MM.1S (cell line): Measurements from ENCODE around the gene AKAP6.

Experiments used
- DNase-seq: peaks from one replicate; pipeline ENCODE4 v3.0.0-alpha.2; 2015
- H2AFZ ChIP-seq: fragments of 300-600 bp; sonication (generic); 2 replicates; pipeline ENCODE4 v1.6.0; 2016; ENCODE audit warnings: antibody characterized with exemption, low read length
- H3F3A ChIP-seq: fragments of 300-600 bp; sonication (generic); 2 replicates; pipeline ENCODE4 v1.6.1; 2016; ENCODE audit warnings: mild to moderate bottlenecking, antibody characterized with exemption, low read length, moderate library complexity, mixed read lengths; ENCODE audit not compliant: insufficient read depth
- H3K27ac ChIP-seq: fragments of 300-600 bp; sonication (generic); 2 replicates; pipeline ENCODE4 v1.5.1; 2016; ENCODE audit warnings: mild to moderate bottlenecking, low read length
- H3K27me3 ChIP-seq: fragments of 300-600 bp; sonication (generic); replicated peaks from 2 replicates; pipeline ENCODE4 v1.6.0; 2016; ENCODE audit warnings: low read length; ENCODE audit not compliant: insufficient read depth
- H3K36me3 ChIP-seq: fragments of 300-600 bp; sonication (generic); replicated peaks from 2 replicates; pipeline ENCODE4 v1.6.1; 2016; ENCODE audit warnings: mild to moderate bottlenecking, low read length, mixed read lengths; ENCODE audit not compliant: insufficient read depth
- H3K4me1 ChIP-seq: fragments of 300-600 bp; sonication (generic); 2 replicates; pipeline ENCODE4 v1.6.1; 2016; ENCODE audit warnings: low read length, mixed read lengths
- H3K4me2 ChIP-seq: fragments of 300-600 bp; sonication (generic); 2 replicates; pipeline ENCODE4 v1.6.0; 2016; ENCODE audit warnings: low read depth, low read length
- H3K4me3 ChIP-seq: fragments of 300-600 bp; sonication (generic); 2 replicates; pipeline ENCODE4 v1.5.1; 2016; ENCODE audit warnings: low read length, mixed read lengths
- H3K79me2 ChIP-seq: fragments of 300-600 bp; sonication (generic); 2 replicates; pipeline ENCODE4 v1.6.1; 2016; ENCODE audit warnings: mixed run types, low read length, mixed read lengths
- H3K9ac ChIP-seq: fragments of 300-600 bp; sonication (generic); 2 replicates; pipeline ENCODE4 v1.6.1; 2016; ENCODE audit warnings: low read length, mixed read lengths
- H3K9me2 ChIP-seq: fragments of 300-600 bp; sonication (generic); replicated peaks from 2 replicates; pipeline ENCODE4 v1.6.1; 2016; ENCODE audit warnings: mild to moderate bottlenecking, low read length, mixed read lengths; ENCODE audit not compliant: insufficient read depth
- H3K9me3 ChIP-seq: fragments of 300-600 bp; sonication (generic); replicated peaks from 2 replicates; pipeline ENCODE4 v1.6.1; 2016; ENCODE audit warnings: mild to moderate bottlenecking, low read length, mixed read lengths; ENCODE audit not compliant: insufficient read depth
- H4K20me1 ChIP-seq: fragments of 300-600 bp; sonication (generic); 2 replicates; pipeline ENCODE4 v1.6.1; 2016; ENCODE audit warnings: mild to moderate bottlenecking, low read length, moderate library complexity, mixed read lengths; ENCODE audit not compliant: insufficient read depth
- EZH2 ChIP-seq: fragments of 300-600 bp; sonication (generic); optimal IDR thresholded peaks from 2 replicates; pipeline ENCODE3; 2017; ENCODE audit warnings: low read depth, mild to moderate bottlenecking, antibody characterized with exemption, low read length, mixed read lengths
- EZH2phosphoT487 ChIP-seq: fragments of 300-600 bp; sonication (generic); IDR thresholded peaks from 2 replicates; pipeline ENCODE4 v1.6.1; 2018; ENCODE audit warnings: antibody characterized with exemption, low read length
- TF ChIP-seq, protein P1 (sequence below): fragments of 300-600 bp; sonication (generic); IDR thresholded peaks from 2 replicates; pipeline ENCODE4 v1.5.1; 2016; ENCODE audit warnings: antibody characterized with exemption, low read length, mixed read lengths

The AKAP6 gene

DNA sequence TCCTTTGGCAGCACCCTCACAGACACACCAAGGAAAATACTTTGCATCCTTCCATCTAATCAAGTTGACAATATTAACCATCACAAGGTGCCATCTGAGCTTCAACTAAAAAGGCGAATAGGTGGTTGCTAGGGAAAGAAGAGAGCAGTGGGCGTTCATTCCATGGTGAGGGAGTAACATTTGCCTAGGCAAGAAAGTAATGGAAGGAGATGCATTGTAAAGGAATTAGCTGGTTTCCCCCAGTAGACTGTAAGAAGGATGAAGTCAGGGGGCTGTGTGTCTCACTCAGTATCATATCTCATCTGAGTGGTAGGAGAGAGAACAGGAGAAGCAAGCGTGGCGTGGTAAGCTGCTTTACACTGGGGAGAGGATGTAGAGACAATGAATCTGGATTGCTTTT, 34.7 kb downstream of the AKAP6 start:
- Histone ChIP-seq H3K4me1 (peaks cover 18% of the 10 kb centered on the region), H3K27me3 (no peaks in the 10 kb centered on the region), H3K9me2 (no peaks in the 10 kb centered on the region), H3K9me3 (no peaks in the 10 kb centered on the region), H4K20me1 (no peaks in the 10 kb centered on the region), H3K27ac (no peak overlapping the region), H3K4me3 (no peak overlapping the region), H3K79me2 (no peaks in the 10 kb centered on the region), H2AFZ (no peak overlapping the region), H3K4me2 (no peak overlapping the region), H3F3A (no peaks in the 10 kb centered on the region), H3K9ac (no peak overlapping the region), H3K36me3 (no peaks in the 10 kb centered on the region)
- DNase-seq = no peak
- TF ChIP-seq EZH2phosphoT487 (no peak), EZH2 (no peak)
- TF ChIP-seq, protein P1, sequence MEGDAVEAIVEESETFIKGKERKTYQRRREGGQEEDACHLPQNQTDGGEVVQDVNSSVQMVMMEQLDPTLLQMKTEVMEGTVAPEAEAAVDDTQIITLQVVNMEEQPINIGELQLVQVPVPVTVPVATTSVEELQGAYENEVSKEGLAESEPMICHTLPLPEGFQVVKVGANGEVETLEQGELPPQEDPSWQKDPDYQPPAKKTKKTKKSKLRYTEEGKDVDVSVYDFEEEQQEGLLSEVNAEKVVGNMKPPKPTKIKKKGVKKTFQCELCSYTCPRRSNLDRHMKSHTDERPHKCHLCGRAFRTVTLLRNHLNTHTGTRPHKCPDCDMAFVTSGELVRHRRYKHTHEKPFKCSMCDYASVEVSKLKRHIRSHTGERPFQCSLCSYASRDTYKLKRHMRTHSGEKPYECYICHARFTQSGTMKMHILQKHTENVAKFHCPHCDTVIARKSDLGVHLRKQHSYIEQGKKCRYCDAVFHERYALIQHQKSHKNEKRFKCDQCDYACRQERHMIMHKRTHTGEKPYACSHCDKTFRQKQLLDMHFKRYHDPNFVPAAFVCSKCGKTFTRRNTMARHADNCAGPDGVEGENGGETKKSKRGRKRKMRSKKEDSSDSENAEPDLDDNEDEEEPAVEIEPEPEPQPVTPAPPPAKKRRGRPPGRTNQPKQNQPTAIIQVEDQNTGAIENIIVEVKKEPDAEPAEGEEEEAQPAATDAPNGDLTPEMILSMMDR = no peak

DNA sequence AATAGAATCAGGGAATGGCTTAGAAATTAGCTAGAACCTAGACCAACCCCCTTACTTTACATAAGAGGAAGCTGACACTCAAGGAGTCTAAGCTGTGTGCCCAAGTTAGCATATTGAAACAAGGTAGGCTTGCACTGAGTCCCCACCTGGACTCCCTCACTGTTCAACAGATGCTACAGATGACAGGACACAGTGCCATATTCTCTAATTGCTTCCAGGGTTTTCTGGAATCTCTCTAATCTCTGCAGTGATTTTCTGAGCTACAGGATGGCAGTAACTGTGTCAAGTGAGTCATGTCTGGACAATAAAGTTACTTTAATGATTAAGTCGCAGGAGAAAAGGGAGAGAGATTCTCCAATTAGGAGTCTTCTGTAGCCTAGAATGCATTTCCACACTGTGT, 35.8 kb downstream of the AKAP6 start:
- peak; percentile 18 for DNase-seq
- H3K9ac ChIP-seq = no peak overlapping the region
- no peak overlapping the region for H3K4me2 ChIP-seq
- no peaks in the 10 kb centered on the region for H3K36me3 ChIP-seq
- no peak overlapping the region for H3K4me3 ChIP-seq
- peaks cover 19% of the 10 kb centered on the region for H3K4me1 ChIP-seq
- TF ChIP-seq, protein P1 = no peak
- TF ChIP-seq EZH2 (no peak), EZH2phosphoT487 (no peak)
- no peaks in the 10 kb centered on the region for H3K27me3 ChIP-seq
- no peaks in the 10 kb centered on the region for H4K20me1 ChIP-seq
- H3K79me2 ChIP-seq = no peaks in the 10 kb centered on the region
- no peak overlapping the region for H3K27ac ChIP-seq
- H2AFZ ChIP-seq = no peak overlapping the region
- H3K9me2 ChIP-seq = no peaks in the 10 kb centered on the region
- H3F3A ChIP-seq = no peaks in the 10 kb centered on the region
- H3K9me3 ChIP-seq = no peaks in the 10 kb centered on the region

DNA sequence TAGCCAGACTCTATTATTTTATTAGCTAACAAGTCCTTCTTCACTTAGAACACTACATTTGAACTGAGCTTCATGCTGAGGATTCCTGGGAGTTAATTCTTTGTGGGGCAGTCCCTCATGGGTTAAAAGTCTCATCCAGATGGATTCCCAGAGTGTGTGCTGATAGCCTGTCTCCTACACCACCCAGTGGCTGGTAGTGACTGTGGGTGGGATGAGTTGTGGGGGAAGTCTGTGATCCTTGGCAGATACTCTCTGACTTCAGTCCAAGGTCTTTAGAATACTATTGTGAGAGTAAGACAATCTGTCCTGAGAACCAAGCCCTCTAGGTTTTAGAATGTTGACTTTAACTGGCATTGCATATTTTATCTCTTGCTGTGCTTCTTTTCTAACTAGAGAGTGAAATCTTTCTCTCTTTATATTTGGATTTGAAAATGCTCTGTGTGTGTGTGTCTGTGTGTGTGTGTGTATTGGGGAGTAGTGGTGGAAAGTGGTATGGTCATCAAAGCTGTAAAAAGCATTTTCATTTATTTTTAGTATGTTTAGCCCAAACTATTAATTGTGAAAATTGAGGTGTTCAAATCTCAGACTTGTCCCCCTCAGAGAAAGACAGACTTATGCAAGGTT, 37.3 kb downstream of the AKAP6 start:
- no peaks in the 10 kb centered on the region for H4K20me1 ChIP-seq
- no peak overlapping the region for H3K27ac ChIP-seq
- no peaks in the 10 kb centered on the region for H3K36me3 ChIP-seq
- H3F3A ChIP-seq = peaks cover 5% of the 10 kb centered on the region; the same call in 1 of the 2 replicates
- TF ChIP-seq EZH2phosphoT487 (no peak), EZH2 (no peak)
- TF ChIP-seq, protein P1 = no peak
- no peak overlapping the region for H3K4me2 ChIP-seq
- H3K27me3 ChIP-seq = no peaks in the 10 kb centered on the region
- H3K9me2 ChIP-seq = no peaks in the 10 kb centered on the region
- H3K4me1 ChIP-seq = peaks cover 32% of the 10 kb centered on the region
- DNase-seq = no peak
- no peak overlapping the region for H3K9ac ChIP-seq
- no peaks in the 10 kb centered on the region for H3K79me2 ChIP-seq
- H3K9me3 ChIP-seq = no peaks in the 10 kb centered on the region
- H2AFZ ChIP-seq = no peak overlapping the region
- H3K4me3 ChIP-seq = no peak overlapping the region
